ENCODE measurements around the gene LINC00632. TPM values are rescaled to one million over a fixed set of nuclear protein-coding genes. Genes with fewer than 3 reads are reported as not detected.

LINC00632 gene
- 12.4 TPM for polyA plus RNA-seq (2013, experiment 1 of 2)
- polyA plus RNA-seq (2013, experiment 2 of 2), result 12.3 TPM

GRCh38 chrX:140709421-140709846, at the start of gene LINC00632:
Gene LINC00632, plus strand, starts transcription at chrX:140709759.
- Histone ChIP-seq H4K8ac (ENCODE audit: low read depth, low read length) (no peak within 1 kb of the TSS), H3K4me1 (ENCODE audit: control insufficient read depth, low read depth, low read length) (no peaks in the 10 kb centered on the region), H2BK15ac (replicated peaks; ENCODE audit: low read depth) (no peak within 1 kb of the TSS), H3K79me2 (ENCODE audit: control insufficient read depth, insufficient read depth, low read length) (no peaks in the 10 kb centered on the region), H3K4ac (ENCODE audit: low read depth, low read length) (no peak within 1 kb of the TSS), H3K27ac (ENCODE audit: low read depth, low read length) (no peak within 1 kb of the TSS), H3K79me1 (ENCODE audit: low read length) (no peaks in the 10 kb centered on the region), H3K27me3 (ENCODE audit: insufficient read depth, low read length, poor library complexity) (no peaks in the 10 kb centered on the region), H2BK120ac (ENCODE audit: low read depth, low read length) (no peak within 1 kb of the TSS), H2BK5ac (ENCODE audit: low read length) (no peak within 1 kb of the TSS), H3K18ac (ENCODE audit: low read length) (no peak within 1 kb of the TSS), H3K23ac (ENCODE audit: low read length) (no peak within 1 kb of the TSS), H3K56ac (ENCODE audit: low read length) (no peak within 1 kb of the TSS), H4K5ac (ENCODE audit: low read length) (no peak within 1 kb of the TSS), H3K9ac (ENCODE audit: low read length) (no peak within 1 kb of the TSS), H3K4me3 (ENCODE audit: low read length) (no peak within 1 kb of the TSS), H3K4me2 (ENCODE audit: low read length) (no peak within 1 kb of the TSS), H3K36me3 (ENCODE audit: control insufficient read depth, insufficient read depth, low read length) (no peaks in the 10 kb centered on the region), H2AK5ac (ENCODE audit: low read length) (no peak within 1 kb of the TSS)
- peak; percentile 69 for DNase-seq
- no CpG with 5 or more reads among the region's 3 CpGs for WGBS (ENCODE audit: extremely low coverage, insufficient coverage, low lambda C conversion rate)

GRCh38 chrX:140661643-140662042, 47.9 kb upstream of the LINC00632 start:
- H3K18ac ChIP-seq (ENCODE audit: low read length), result no peak overlapping the region
- no peak overlapping the region for H4K8ac ChIP-seq (ENCODE audit: low read depth, low read length)

GRCh38 chrX:140664939-140665338, 44.6 kb upstream of the LINC00632 start:
- peak; percentile 11 for DNase-seq
- Histone ChIP-seq H3K4me1 (ENCODE audit: control insufficient read depth, low read depth, low read length) (no peaks in the 10 kb centered on the region), H3K4me3 (ENCODE audit: low read length) (no peak overlapping the region), H3K4ac (ENCODE audit: low read depth, low read length) (no peak overlapping the region), H2BK5ac (ENCODE audit: low read length) (no peak overlapping the region), H3K9ac (ENCODE audit: low read length) (no peak overlapping the region), H3K4me2 (ENCODE audit: low read length) (no peak overlapping the region), H3K27me3 (ENCODE audit: insufficient read depth, low read length, poor library complexity) (no peaks in the 10 kb centered on the region), H3K36me3 (ENCODE audit: control insufficient read depth, insufficient read depth, low read length) (no peaks in the 10 kb centered on the region), H3K79me2 (ENCODE audit: control insufficient read depth, insufficient read depth, low read length) (no peaks in the 10 kb centered on the region), H4K5ac (ENCODE audit: low read length) (no peak overlapping the region), H3K79me1 (ENCODE audit: low read length) (no peaks in the 10 kb centered on the region), H3K23ac (ENCODE audit: low read length) (no peak overlapping the region), H2AK5ac (ENCODE audit: low read length) (no peak overlapping the region), H4K8ac (ENCODE audit: low read depth, low read length) (no peak overlapping the region), H3K27ac (ENCODE audit: low read depth, low read length) (no peak overlapping the region), H2BK120ac (ENCODE audit: low read depth, low read length) (no peak overlapping the region), H2BK15ac (replicated peaks; ENCODE audit: low read depth) (no peak overlapping the region), H3K56ac (ENCODE audit: low read length) (no peak overlapping the region), H3K18ac (ENCODE audit: low read length) (no peak overlapping the region)
- no CpG with 5 or more reads among the region's 3 CpGs for WGBS (ENCODE audit: extremely low coverage, insufficient coverage, low lambda C conversion rate)

More at GRCh38 chrX:140661643-140662042, 47.9 kb upstream of the LINC00632 start:
- no peaks in the 10 kb centered on the region for H3K4me1 ChIP-seq (ENCODE audit: control insufficient read depth, low read depth, low read length)
- no CpG with 5 or more reads among the region's 4 CpGs for WGBS (ENCODE audit: extremely low coverage, insufficient coverage, low lambda C conversion rate)
- H2BK5ac ChIP-seq (ENCODE audit: low read length), result no peak overlapping the region
- no peak overlapping the region for H3K9ac ChIP-seq (ENCODE audit: low read length)
- H3K4ac ChIP-seq (ENCODE audit: low read depth, low read length), result no peak overlapping the region
- no peaks in the 10 kb centered on the region for H3K36me3 ChIP-seq (ENCODE audit: control insufficient read depth, insufficient read depth, low read length)
- no peak overlapping the region for H3K23ac ChIP-seq (ENCODE audit: low read length)
- H2AK5ac ChIP-seq (ENCODE audit: low read length), result no peak overlapping the region
- no peaks in the 10 kb centered on the region for H3K79me2 ChIP-seq (ENCODE audit: control insufficient read depth, insufficient read depth, low read length)
- no peaks in the 10 kb centered on the region for H3K79me1 ChIP-seq (ENCODE audit: low read length)
- no peak overlapping the region for H4K5ac ChIP-seq (ENCODE audit: low read length)
- no peak overlapping the region for H2BK120ac ChIP-seq (ENCODE audit: low read depth, low read length)
- H3K27ac ChIP-seq (ENCODE audit: low read depth, low read length), result no peak overlapping the region
- no peaks in the 10 kb centered on the region for H3K27me3 ChIP-seq (ENCODE audit: insufficient read depth, low read length, poor library complexity)
- H2BK15ac ChIP-seq (replicated peaks; ENCODE audit: low read depth), result no peak overlapping the region
- no peak overlapping the region for H3K4me3 ChIP-seq (ENCODE audit: low read length)
- H3K4me2 ChIP-seq (ENCODE audit: low read length), result no peak overlapping the region
- peak; percentile 6 for DNase-seq
- H3K56ac ChIP-seq (ENCODE audit: low read length), result no peak overlapping the region

- Histone ChIP-seq H3K18ac (ENCODE audit: low read length) (no peak overlapping the region), H3K4me1 (ENCODE audit: control insufficient read depth, low read depth, low read length) (peaks cover 3% of the 10 kb centered on the region), H4K8ac (ENCODE audit: low read depth, low read length) (no peak overlapping the region), H3K4me2 (ENCODE audit: low read length) (no peak overlapping the region), H3K27me3 (ENCODE audit: insufficient read depth, low read length, poor library complexity) (peaks cover 2% of the 10 kb centered on the region), H3K9ac (ENCODE audit: low read length) (no peak overlapping the region), H3K27ac (ENCODE audit: low read depth, low read length) (no peak overlapping the region), H2BK120ac (ENCODE audit: low read depth, low read length) (no peak overlapping the region), H3K79me1 (ENCODE audit: low read length) (no peaks in the 10 kb centered on the region), H3K56ac (ENCODE audit: low read length) (no peak overlapping the region), H2BK5ac (ENCODE audit: low read length) (no peak overlapping the region), H2BK15ac (replicated peaks; ENCODE audit: low read depth) (no peak overlapping the region), H3K4me3 (ENCODE audit: low read length) (no peak overlapping the region), H3K36me3 (ENCODE audit: control insufficient read depth, insufficient read depth, low read length) (no peaks in the 10 kb centered on the region), H2AK5ac (ENCODE audit: low read length) (no peak overlapping the region), H3K79me2 (ENCODE audit: control insufficient read depth, insufficient read depth, low read length) (no peaks in the 10 kb centered on the region), H3K23ac (ENCODE audit: low read length) (no peak overlapping the region), H4K5ac (ENCODE audit: low read length) (no peak overlapping the region), H3K4ac (ENCODE audit: low read depth, low read length) (no peak overlapping the region)
- peak; percentile 91 for DNase-seq
- no CpG with 5 or more reads among the region's 10 CpGs for WGBS (ENCODE audit: extremely low coverage, insufficient coverage, low lambda C conversion rate)
These were observed 36.5 kb upstream of the LINC00632 start for GRCh38 chrX:140672840-140673731.

- H3K27ac ChIP-seq (ENCODE audit: low read depth, low read length), result no peak overlapping the region
These were observed 21.9 kb upstream of the LINC00632 start for GRCh38 chrX:140687706-140688105.

More at GRCh38 chrX:140687706-140688105, 21.9 kb upstream of the LINC00632 start:
- H2BK5ac ChIP-seq (ENCODE audit: low read length), result no peak overlapping the region
- H3K36me3 ChIP-seq (ENCODE audit: control insufficient read depth, insufficient read depth, low read length), result no peaks in the 10 kb centered on the region
- H3K4me1 ChIP-seq (ENCODE audit: control insufficient read depth, low read depth, low read length), result no peaks in the 10 kb centered on the region
- no peak overlapping the region for H2AK5ac ChIP-seq (ENCODE audit: low read length)
- no peak overlapping the region for H4K5ac ChIP-seq (ENCODE audit: low read length)
- no peak overlapping the region for H2BK120ac ChIP-seq (ENCODE audit: low read depth, low read length)
- H3K4me3 ChIP-seq (ENCODE audit: low read length), result no peak overlapping the region
- H3K9ac ChIP-seq (ENCODE audit: low read length), result no peak overlapping the region
- no peak overlapping the region for H3K4ac ChIP-seq (ENCODE audit: low read depth, low read length)
- no peak overlapping the region for H3K56ac ChIP-seq (ENCODE audit: low read length)
- DNase-seq, result no peak
- H3K23ac ChIP-seq (ENCODE audit: low read length), result no peak overlapping the region
- H3K4me2 ChIP-seq (ENCODE audit: low read length), result no peak overlapping the region
- no peak overlapping the region for H4K8ac ChIP-seq (ENCODE audit: low read depth, low read length)
- no peaks in the 10 kb centered on the region for H3K79me2 ChIP-seq (ENCODE audit: control insufficient read depth, insufficient read depth, low read length)
- H3K79me1 ChIP-seq (ENCODE audit: low read length), result no peaks in the 10 kb centered on the region
- H3K18ac ChIP-seq (ENCODE audit: low read length), result no peak overlapping the region
- no peak overlapping the region for H2BK15ac ChIP-seq (replicated peaks; ENCODE audit: low read depth)
- no peaks in the 10 kb centered on the region for H3K27me3 ChIP-seq (ENCODE audit: insufficient read depth, low read length, poor library complexity)
- no CpG with 5 or more reads among the region's 5 CpGs for WGBS (ENCODE audit: extremely low coverage, insufficient coverage, low lambda C conversion rate)

Data from mesendoderm (in vitro differentiated cells).